ENCODE data around the gene DNHD1. TPM values are rescaled to one million over a fixed set of nuclear protein-coding genes. Genes with fewer than 3 reads are reported as not detected.
A peak's percentile ranks its signal among the peaks of the same experiment; 100 is the strongest.

DNHD1 gene
- total and polyA plus RNA-seq, 2 of the 13 experiments (the other 11 are each of a cell fraction or from before 2014, with no cell fraction given) = 2.7 to 9.3 TPM

GRCh38 chr11:6603287-6604080 lies 106.4 kb downstream of the DNHD1 start, which contains the start of the genes ILK and RRP8 (continued):
- TF ChIP-seq HINFP (CRISPR knock-in tag; IDR thresholded peaks at IDR 0.05; ENCODE audit: low read depth) (no peak), HMG20A (CRISPR knock-in tag; IDR thresholded peaks at IDR 0.05; ENCODE audit: borderline replicate concordance) (no peak), ARNT2 (CRISPR knock-in tag; IDR thresholded peaks at IDR 0.05; ENCODE audit: low read depth) (peak; percentile 96), ARNTL (CRISPR knock-in tag; IDR thresholded peaks at IDR 0.05) (peak; percentile 75), NFE2L1 (CRISPR knock-in tag; IDR thresholded peaks at IDR 0.05; ENCODE audit: borderline replicate concordance) (no peak), NFIB (CRISPR knock-in tag; IDR thresholded peaks at IDR 0.05; ENCODE audit: borderline replicate concordance) (no peak), LBX2 (CRISPR knock-in tag; IDR thresholded peaks at IDR 0.05; ENCODE audit: borderline replicate concordance) (0 out of 2 replicates have a peak, but pooled peaks have one; percentile 57), RNF219 (CRISPR knock-in tag; IDR thresholded peaks at IDR 0.05) (no peak), PCBP1 (IDR thresholded peaks at IDR 0.05; ENCODE audit: borderline replicate concordance, low read depth, low read length) (peak; percentile 93; the same call in 1 of the 2 replicates), ZNF850 (CRISPR knock-in tag; conservative IDR thresholded peaks at IDR 0.05) (no peak), ZNF839 (CRISPR knock-in tag; IDR thresholded peaks at IDR 0.05; ENCODE audit: borderline replicate concordance) (peak; percentile 82; the same call in 1 of the 2 replicates), ATRX (CRISPR knock-in tag; IDR thresholded peaks at IDR 0.05; ENCODE audit: borderline replicate concordance) (no peak), ZNF737 (CRISPR knock-in tag; IDR thresholded peaks at IDR 0.05; ENCODE audit: borderline replicate concordance) (no peak), ATF3 (CRISPR knock-in tag; IDR thresholded peaks at IDR 0.05) (no peak; the same call in 1 of the 2 replicates), ZEB1 (IDR thresholded peaks at IDR 0.05; ENCODE audit: insufficient replicate concordance, low read depth) (no peak), KDM1A (CRISPR knock-in tag; IDR thresholded peaks at IDR 0.05) (no peak)
- TF ChIP-seq, protein P1, sequence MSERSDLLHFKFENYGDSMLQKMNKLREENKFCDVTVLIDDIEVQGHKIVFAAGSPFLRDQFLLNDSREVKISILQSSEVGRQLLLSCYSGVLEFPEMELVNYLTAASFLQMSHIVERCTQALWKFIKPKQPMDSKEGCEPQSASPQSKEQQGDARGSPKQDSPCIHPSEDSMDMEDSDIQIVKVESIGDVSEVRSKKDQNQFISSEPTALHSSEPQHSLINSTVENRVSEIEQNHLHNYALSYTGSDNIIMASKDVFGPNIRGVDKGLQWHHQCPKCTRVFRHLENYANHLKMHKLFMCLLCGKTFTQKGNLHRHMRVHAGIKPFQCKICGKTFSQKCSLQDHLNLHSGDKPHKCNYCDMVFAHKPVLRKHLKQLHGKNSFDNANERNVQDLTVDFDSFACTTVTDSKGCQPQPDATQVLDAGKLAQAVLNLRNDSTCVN (CRISPR knock-in tag; IDR thresholded peaks at IDR 0.05; ENCODE audit: borderline replicate concordance) = peak; percentile 33; the same call in 1 of the 2 replicates
- TF ChIP-seq, protein P2, sequence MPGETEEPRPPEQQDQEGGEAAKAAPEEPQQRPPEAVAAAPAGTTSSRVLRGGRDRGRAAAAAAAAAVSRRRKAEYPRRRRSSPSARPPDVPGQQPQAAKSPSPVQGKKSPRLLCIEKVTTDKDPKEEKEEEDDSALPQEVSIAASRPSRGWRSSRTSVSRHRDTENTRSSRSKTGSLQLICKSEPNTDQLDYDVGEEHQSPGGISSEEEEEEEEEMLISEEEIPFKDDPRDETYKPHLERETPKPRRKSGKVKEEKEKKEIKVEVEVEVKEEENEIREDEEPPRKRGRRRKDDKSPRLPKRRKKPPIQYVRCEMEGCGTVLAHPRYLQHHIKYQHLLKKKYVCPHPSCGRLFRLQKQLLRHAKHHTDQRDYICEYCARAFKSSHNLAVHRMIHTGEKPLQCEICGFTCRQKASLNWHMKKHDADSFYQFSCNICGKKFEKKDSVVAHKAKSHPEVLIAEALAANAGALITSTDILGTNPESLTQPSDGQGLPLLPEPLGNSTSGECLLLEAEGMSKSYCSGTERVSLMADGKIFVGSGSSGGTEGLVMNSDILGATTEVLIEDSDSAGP (CRISPR knock-in tag; IDR thresholded peaks at IDR 0.05; ENCODE audit: borderline replicate concordance) = peak; percentile 63; the same call in 1 of the 2 replicates
- TF ChIP-seq, protein P3, sequence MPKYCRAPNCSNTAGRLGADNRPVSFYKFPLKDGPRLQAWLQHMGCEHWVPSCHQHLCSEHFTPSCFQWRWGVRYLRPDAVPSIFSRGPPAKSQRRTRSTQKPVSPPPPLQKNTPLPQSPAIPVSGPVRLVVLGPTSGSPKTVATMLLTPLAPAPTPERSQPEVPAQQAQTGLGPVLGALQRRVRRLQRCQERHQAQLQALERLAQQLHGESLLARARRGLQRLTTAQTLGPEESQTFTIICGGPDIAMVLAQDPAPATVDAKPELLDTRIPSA (CRISPR knock-in tag; IDR thresholded peaks at IDR 0.05; ENCODE audit: borderline replicate concordance) = 0 out of 2 replicates have a peak, but pooled peaks have one; percentile 28

Measured in HepG2 (cell line).